Fibroblast of skin of left quadriceps (primary cell): ENCODE data around the gene NOS3.
A peak's percentile ranks its signal among the peaks of the same experiment; 100 is the strongest.
"Not testable (repeated sequence)": the region's sequence is repeated elsewhere in the genome, so short reads cannot be mapped to it uniquely, and the experiment has no call there.

ENCODE experiments used
- DNase-seq, 2 experiments: peaks; one replicate each; pipeline ENCODE4 v3.0.0-alpha.2; 2013; ENCODE audit warnings: low read depth in 2 of 2

The NOS3 gene

DNA sequence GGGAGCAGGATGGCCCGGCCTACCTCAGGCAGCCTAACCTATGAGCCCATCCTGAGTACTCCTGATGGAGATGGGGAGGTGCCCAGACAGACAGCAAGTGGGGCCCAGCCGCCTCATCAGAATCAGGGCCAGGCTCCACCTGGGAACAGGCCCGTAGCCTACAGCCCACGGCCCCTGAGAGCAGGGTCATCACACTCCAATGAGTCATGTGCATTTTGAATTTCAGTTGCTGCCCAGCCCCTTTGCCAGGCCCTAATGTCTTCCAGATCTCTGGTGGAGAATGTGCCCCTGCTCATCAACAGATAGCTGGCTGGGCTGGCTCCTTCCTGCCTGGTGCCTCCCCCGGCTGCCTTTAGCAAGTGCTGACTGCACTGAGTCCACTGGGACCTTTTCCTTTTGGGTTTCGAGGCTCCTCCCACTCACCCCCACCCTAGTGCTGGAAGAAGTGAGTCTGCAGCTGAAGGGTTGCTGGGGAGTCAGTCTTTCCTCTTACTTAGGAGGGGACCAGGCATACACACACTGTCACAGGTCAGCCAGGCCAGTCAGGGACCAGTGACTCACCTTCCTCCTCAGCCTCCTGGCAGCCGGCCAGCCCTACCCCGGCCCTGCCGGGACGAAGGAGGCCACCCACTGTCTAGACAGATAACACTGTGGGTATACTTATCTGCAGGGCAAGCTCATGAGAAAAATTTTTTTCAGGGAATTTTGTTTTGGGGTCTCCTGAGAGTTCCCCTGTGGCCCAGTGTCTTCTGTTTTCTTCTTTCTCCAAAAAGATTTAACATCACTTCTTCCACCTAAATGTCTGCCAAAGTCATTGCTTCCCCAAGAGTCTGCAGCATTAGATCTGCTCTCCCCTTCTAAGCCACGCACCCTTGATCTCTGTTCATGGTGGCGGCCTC is 48.4 kb downstream of the NOS3 start:
- DNase-seq = peak in 1 of 2 experiments; percentile 44

DNA sequence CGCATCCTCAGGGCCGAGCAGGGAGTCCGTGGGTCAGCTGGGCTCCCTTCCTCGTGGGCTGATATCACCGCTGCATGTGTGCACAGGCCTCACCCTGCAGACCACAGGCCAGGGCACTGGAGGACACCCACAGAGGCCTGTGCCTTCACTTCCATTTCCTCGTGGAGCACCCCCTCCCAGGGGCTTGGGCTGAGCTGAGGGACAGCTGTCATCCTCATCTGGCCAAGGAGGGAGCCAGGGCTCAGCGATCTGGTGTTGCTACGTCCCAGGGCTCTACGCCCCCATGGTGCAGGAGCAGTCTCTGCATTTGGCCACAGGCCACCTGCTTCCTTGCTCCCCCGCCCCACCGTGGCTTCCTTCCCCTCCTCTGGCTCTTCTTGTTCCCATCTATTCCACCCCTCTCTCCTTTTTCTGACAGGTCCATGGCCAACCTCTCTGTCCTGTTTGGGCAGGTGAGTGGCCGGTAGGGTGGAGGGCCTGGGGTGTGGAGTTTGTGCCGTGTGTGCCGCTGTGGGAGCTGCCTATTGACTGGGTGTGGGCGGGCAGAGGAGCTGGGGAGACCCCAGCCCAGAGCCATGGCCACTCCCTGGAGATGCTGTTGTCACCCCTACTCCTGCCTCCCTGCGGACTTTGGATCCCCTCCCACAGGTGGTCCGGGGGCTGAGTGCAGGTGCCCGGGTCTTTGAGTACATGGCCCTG is 49.2 kb downstream of the NOS3 start:
- DNase-seq = no peak

DNA sequence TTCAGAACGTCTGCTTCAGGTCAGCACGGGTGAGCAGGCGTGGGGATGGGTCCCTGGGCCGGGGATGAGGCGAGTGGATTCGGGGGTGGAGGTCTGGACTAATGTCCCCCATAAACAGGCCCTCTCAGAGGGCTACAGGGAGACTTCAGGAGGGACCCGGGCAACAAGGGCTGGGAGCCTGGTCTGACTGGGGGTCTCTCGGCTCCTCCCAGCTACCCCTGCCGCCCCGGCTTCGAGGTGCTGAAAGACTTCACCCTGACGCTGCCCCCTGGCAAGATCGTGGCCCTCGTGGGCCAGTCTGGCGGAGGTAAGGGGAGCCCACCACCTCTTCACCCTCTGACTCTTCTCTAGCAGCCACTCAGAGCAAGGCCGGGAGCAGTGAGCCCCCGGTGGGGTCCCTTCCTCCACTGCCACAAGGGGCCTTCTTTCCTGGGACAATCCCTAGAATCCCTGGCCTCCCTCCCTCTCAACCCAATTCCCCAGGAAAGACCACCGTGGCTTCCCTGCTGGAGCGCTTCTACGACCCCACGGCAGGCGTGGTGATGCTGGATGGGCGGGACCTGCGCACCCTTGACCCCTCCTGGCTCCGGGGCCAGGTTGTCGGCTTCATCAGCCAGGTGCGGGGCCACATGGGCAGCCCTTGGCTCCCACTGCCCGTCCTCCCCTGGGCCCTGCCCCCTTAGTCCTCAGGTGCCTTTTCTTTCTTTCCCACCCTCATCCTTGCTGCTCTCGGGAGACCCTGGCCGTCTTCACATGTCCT is 50.0 kb downstream of the NOS3 start:
- no peak for DNase-seq

DNA sequence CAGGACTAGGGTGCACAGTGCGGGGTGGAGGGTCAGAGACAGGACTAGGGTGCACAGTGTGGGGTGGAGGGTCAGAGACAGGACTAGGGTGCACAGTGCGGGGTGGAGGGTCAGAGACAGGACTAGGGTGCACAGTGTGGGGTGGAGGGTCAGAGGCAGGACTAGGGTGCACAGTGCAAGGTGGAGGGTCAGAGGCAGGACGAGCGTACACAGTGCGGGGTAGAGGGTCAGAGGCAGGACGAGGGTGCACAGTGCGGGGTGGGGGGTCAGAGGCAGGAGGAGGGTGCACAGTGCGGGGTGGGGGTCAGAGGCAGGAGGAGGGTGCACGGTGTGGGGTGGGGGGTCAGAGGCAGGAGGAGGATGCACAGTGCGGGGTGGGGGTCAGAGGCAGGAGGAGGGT is 52.6 kb downstream of the NOS3 start:
- DNase-seq = not testable (repeated sequence)

DNA sequence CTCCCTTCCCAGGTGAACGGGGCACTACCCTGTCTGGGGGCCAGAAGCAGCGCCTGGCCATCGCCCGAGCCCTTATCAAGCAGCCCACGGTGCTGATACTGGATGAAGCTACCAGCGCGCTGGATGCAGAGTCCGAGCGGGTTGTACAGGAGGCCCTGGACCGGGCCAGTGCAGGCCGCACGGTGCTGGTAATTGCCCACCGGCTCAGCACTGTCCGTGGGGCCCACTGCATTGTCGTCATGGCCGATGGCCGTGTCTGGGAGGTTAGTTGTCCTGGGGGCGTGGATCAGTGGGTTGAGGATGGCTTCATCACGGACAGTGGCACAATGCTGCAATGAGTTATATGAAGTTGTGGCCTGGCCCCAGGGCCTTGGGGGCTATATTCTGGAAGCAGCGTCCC is 53.1 kb downstream of the NOS3 start:
- DNase-seq = no peak

DNA sequence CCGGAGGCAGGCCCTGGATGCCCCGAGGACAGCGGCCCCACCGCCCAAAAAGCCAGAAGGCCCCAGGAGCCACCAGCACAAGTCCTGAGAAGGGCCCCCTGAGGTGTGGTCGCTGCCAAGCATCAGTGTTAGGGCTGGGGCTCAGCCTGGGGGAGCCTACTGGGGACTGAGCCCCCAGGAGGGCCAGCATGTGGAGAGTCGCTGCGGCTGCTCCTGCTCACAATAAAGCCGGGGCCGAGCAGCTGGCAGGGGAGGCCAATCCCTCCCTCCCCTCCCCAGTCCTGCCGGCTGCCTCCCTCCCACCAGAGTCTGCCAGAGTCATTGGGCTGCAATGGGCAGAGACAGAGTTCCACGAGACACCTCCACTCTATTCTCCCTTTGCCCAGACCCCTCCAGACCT is 54.4 kb downstream of the NOS3 start:
- no peak for DNase-seq

DNA sequence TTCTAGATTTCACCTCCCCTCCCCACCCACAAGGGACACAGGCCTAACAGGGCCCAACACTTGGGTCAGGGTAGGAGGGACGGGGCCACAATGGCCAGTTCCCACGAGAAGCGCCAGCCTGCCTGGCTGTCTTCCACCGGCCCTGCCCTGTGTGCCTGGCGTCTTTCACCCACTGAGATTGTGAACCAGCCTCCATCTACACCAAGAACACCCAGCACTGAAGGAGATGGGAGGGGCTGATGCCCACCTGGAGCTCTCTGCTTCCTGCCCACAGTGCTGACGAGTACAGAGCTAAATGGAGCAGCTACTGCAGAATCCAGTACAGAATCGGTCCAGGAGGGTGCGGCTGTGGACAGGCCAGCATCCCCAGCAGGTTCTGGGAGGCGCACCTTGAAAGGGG is 55.1 kb downstream of the NOS3 start:
- DNase-seq = no peak

DNA sequence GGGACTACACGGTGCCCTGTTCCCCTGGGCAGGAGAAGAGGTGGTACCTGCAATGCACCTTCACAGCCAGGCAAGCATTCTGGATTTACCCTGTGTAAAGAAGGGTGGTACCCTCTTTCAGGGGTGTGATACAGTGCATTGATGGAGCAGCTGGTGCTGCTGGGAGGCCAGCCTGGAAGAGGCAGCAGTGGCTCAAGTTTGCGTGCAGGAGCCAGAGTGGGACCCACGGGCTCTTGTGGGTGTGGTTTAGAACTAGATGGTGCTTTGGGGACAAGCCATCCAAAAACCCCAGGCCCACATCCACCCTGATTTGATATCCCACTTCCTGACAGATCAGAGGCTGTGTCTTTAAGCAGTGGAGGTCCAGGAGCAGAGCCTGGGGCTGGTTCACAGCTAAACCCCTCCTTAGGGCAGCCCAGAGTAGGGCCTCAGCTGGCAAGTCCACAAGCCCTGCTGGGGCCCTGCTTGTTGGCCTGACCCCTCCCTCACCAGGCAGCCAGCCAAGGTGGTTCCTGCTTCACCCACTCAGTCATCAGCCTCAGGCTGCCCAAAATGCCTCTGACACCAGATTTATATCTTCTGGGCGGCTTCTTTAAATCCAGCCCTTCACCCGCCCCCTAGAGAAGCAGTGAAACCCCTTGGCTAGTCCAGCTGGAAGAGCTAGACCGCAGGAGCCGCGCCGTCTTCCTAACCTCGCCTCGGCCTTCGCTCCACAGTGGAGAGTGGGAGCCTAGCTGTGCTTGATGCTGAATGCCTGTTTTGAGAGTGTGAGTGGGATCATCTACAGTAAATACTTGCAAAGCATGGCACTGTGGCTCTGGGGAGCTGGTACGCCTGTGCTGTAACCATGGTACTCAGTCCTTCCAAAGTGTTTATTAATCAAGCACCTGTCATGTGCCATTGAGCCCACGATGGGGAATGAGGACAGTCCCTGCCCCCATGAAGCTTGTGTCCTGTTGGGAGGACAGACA is 56.1 kb downstream of the NOS3 start:
- DNase-seq = peak in 1 of 2 experiments; percentile 26

DNA sequence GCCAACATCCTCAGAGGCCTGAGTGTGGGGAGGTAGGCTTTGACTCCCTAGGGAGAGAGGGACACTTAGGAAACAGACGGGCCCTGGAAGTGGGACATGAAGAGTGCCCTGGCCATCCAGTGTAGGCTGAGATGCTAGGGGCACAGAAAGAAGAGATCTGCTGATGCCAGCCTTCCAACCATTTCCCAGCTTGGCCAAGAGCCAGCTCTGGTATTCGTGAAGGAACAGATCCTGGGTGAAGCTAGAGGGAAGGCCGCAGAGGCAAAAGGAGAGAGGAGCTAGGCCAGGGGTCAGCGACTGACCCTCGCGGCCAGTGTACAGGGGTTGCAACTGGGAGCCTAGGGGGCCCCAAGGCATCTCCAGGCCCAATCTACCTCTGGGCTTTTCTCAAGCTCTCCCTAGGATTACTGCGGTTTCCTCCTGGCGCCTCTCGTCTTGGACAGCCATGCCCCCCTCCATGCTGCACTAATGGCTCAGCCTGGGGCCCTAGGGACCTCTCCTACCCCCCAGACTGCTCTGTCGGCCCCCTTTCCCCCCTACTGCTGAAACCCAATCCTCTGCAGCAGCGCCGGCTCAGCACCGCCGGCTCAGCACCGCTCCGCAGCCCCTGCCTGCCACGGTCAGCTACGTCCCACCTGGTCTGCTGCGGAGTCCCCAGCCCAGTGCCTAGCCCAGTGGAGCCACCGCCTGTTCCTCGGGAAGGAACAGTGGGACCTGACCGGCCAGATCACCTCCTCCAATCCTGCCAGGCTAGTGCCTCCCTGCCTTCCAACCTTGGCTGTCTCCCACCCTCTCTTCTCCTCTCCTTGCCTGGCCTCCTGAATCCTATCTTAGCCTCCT is 57.4 kb downstream of the NOS3 start, which contains the start of gene ASIC3:
Gene ASIC3 (plus strand): TSS at position 556 of the 840 bp plus-strand sequence. CDS start 355 bp downstream, outside the sequence.
- DNase-seq = no peak

DNA sequence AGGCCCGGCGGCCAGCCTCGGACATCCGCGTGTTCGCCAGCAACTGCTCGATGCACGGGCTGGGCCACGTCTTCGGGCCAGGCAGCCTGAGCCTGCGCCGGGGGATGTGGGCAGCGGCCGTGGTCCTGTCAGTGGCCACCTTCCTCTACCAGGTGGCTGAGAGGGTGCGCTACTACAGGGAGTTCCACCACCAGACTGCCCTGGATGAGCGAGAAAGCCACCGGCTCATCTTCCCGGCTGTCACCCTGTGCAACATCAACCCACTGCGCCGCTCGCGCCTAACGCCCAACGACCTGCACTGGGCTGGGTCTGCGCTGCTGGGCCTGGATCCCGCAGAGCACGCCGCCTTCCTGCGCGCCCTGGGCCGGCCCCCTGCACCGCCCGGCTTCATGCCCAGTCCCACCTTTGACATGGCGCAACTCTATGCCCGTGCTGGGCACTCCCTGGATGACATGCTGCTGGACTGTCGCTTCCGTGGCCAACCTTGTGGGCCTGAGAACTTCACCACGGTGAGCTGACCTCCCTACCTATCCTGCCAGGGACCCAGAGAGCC is 58.2 kb downstream of the NOS3 start:
- DNase-seq = no peak

DNA sequence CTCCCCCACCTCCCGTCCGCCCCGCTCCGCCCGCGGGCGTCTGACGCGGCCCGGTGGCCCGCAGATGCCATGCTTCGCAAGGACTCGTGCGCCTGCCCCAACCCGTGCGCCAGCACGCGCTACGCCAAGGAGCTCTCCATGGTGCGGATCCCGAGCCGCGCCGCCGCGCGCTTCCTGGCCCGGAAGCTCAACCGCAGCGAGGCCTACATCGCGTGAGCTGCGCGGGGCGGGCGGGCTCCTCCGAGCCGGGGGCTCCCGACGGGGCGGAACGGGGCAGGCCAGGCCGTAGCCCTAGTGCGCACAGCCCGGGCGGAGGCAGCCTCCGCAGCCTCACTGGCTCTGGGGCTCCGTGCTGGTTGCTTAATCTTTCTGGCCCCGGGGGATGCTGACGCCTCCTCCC is 60.3 kb downstream of the NOS3 start:
- peak in 1 of 2 experiments; percentile 25 for DNase-seq

DNA sequence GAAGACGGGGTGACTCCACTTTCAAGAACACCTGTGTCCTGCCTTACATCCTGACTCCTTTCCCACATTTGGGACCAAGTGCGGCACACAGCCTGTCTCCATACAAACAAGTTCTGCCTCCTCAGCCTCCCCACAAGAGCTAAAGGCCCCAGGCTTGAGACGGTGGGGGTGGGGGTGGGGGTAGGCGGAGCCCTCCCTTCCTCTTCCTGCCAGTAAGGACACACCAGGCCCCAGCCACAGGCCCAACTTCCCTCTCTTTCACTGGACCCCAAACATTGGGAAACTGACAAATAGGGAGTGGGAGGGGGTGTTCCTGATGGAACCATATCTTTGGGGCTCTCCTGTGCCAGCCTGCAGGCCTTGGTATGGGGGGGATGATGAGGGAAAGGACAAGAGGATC is 62.3 kb downstream of the NOS3 start:
- DNase-seq = no peak

DNA sequence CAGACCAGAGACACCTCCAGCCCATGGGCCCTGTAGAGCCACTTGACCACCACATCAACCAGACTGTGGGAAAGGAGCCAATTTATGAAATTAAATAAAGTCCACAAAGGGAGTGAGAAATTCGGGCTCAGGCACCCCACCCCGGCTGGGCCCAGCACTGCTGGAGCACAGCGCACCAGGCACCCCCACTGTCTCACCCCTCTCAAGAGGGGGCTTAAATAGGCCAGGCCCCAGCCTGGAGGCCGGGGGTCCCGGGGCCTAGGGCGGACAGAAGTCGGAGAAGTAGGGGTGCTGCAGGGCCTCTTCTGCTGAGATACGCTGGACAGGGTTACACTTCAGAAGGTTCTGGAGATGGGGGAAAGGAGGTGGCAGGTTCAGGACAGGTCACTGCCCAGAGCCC is 62.9 kb downstream of the NOS3 start:
- no peak for DNase-seq

DNA sequence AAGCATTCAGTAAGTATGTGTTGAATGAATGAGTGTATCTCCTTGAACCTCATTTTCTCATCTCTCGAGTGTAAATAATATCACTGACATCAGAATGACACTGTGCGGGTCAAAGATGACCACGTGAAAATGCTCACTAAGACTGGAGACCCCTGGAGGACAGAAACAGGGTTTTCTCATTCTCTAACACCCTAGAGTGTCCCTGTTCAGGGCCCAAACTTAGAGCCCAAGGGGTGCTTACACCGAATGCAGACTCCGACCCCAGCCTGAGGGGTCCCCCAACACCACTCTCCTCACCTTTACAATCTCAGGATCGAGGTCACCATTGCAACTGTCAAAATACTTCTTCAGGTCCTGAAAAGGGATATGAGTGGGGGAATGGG is 65.5 kb downstream of the NOS3 start:
- DNase-seq = no peak

DNA sequence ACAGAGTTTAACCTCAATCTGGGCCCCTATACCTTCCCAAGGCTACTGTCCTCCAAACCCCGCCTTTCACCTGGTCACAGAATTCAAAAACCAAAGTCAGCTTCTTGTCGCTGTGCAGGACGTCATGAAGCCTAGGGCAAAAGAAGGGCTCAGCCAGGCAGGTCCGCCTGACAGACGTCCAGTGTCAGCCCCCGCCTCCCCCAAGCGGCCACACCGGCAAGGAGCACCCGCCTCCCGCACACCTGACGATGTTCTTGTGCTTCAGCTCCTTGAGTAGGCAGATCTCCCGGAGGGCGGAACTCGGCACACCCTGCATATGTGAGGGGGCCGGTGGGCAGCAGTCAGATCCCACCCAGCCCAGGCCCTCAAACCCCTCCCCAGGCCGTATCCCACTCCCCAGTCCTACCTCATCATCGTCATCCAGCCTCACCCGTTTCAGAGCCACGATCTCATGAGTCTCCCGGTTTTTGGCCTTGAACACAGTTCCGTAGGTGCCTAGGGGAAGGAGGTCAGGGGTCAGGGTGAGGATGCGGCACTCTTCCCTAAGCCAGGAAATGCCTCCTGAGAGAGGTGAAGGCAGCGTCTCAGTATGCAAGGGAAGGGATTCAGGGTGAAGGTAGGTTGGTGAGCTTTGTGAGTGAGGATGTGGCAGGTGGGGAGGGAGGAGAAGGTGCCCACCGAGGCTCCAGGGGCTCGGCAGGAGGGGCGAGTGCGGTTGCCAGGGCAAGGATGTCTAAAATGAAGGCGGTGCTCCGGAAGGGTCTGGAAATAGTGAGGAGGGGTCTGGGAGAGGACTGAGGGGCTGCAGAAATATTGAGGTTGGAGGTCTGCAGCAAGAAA is 66.1 kb downstream of the NOS3 start:
- no peak for DNase-seq

DNA sequence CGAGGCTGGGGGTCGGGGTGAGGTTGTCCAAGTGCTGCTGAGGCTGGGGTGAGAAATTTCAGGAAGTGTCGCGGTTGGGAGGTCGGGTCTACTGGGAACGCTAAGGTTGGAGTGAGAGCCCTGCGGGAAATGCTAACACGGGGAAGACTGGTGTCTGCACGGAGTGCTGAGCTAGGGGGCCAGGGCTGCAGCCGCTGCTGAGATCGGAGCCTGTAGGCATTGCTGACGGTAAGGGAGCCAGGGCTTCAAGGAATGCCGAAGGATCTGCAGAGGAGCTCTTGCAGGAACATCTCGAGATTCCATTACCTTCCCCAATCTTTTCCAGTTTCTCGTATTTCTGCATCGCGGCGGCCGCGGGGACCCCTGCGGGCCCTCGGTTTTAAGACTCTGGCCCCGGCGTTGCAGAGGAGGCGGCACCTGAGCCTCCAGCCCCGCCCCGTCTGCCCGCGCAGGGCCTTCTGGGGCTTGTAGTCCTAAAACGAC is 66.7 kb downstream of the NOS3 start, which contains the start of gene CDK5:
Gene CDK5 (minus strand): TSS at position 392 of the 483 bp plus-strand sequence. CDS start 49 bp downstream, at position 343.
- no peak for DNase-seq

DNA sequence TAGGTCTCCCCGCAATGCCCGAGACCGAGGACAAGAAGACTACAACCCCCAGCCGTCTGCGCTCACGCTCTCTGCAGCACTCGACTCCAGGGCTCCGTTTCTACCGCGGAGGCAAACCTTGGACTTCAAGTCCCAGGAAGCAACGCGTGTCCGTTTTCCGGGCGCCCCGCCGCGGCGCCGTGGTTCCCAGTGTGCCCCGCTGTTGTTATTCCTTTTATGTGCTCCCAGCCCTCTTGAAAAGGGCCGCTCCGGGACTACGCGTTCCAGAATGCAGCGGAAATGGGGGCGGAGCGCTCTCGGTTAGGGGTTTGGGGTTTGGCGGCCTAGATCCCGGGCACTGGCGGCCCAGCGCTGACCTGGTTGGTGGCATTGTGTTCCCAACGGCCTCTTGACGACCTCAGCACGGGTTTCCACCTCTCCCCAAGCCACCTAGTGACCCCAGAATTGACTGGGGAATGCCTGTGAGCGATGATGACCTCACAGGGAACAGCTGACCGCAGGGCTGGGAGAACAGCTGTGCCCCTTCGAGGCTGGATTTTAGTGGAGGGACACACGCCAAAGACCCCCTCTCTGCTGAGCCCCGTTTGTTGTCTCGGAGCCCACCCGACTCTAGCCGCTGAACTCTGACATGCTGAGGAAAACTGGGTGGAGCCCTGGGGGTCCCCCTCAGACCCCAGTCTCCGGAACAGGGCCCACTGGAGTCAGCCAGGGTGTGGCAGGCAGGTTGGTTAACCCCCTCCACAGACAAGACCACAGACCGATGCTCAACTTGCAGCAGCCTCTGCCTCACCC is 67.4 kb downstream of the NOS3 start:
- DNase-seq = peak; percentile 99 to 100
